Upper lobe of right lung (tissue), 1 donor: ENCODE results near the gene YOD1. TPM values are rescaled to one million over a fixed set of nuclear protein-coding genes. Genes with fewer than 3 reads are reported as not detected.

Experiments used
- ATAC-seq: fragments of 200-7000 bp; cut with Tn5 transposase; one replicate; pipeline ENCODE4 v1.9.1; 2020; ENCODE audit warnings: mild to moderate bottlenecking, moderate library complexity
- DNase-seq: peaks from one replicate; pipeline ENCODE4 v3.0.0-alpha.2; 2020
- H3K27ac ChIP-seq: fragments of 200-600 bp; one replicate; pipeline ENCODE4 v1.8.0; 2022
- H3K27me3 ChIP-seq: fragments of 200-600 bp; one replicate; pipeline ENCODE4 v1.8.0; 2022; ENCODE audit warnings: mild to moderate bottlenecking
- H3K36me3 ChIP-seq: fragments of 200-600 bp; one replicate; pipeline ENCODE4 v1.8.0; 2022
- H3K4me1 ChIP-seq: fragments of 200-600 bp; one replicate; pipeline ENCODE4 v1.8.0; 2022
- H3K4me3 ChIP-seq: fragments of 200-600 bp; one replicate; pipeline ENCODE4 v1.8.0; 2022; ENCODE audit warnings: mild to moderate bottlenecking
- H3K9me3 ChIP-seq: fragments of 200-600 bp; one replicate; pipeline ENCODE4 v1.8.0; 2022
- intact Hi-C: fragments of 100-400 bp; cut with DNase I; formaldehyde crosslinking; loops from one replicate; pipeline ENCODE4 v1.11.0; 2022
- long read RNA-seq: library from polyadenylated mRNA; unstranded; transcript quantifications from one replicate; pipeline ENCODE4 v2.0.0, GENCODE V29; 2021
- total RNA-seq: library from RNA; stranded (reverse); fragmentation: NEBNext Ultra II Directional; extraction: Animal tissue kit (Norgen Biotek cat#: 25700); gene quantifications from one replicate; pipeline ENCODE4 v1.2.1, GENCODE V29; 2021
- TF ChIP-seq, protein P1 (sequence below): fragments of 200-600 bp; IDR thresholded peaks from one replicate; pipeline ENCODE4 v1.8.0; 2022; ENCODE audit warnings: antibody characterized with exemption
- donor health status: DM: no; HTN: yes; CAD: no; lungs with severe emphysema.

YOD1 gene
- total RNA-seq: 7.0 TPM
- long read RNA-seq, full-length matches to known transcripts: 7 of 9 reads
- long read RNA-seq, partial matches to known transcripts: 0 of 9 reads
- long read RNA-seq, other reads (novel, unspliced or antisense): 2 of 9 reads

DNA sequence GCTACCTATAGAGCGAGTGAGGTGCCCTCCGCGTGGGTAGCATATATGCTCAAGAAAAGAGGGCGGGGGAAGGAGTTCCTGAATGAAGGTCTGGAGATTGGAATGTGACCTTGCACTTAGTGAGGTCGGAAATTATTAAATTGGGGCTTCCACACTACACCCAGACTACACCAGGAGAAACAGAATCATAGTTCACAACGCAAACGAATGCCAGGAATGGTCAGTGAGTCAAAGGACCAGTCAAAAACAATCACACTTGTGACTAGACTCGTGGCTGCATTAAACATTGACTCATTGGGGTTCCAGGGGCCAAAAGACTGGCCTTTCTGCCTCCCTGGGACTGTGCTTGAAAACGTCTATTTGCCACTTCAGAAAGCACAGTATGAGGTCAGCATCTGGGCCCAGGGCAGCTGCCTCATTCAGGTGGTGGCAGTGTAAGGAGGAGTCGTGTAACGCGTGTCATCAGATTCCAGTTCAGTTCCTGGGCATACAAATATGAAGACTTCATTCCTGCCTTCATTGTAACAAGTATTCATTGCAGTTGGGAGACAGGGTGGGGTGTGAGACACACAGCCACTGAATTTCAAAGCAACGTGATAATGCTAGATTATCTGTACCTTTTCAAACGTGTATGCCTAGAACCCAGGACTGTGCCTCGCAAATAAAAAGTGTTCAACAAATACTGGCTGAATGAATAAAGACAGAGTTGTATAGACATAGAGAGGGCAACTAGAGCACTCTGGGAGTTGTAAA is at the start of gene YOD1:
TSS of gene YOD1 (minus strand) at position 18 of the 753 bp plus-strand sequence. CDS start 178 bp downstream, outside the sequence.
- intact Hi-C loops: no loop called here

DNA sequence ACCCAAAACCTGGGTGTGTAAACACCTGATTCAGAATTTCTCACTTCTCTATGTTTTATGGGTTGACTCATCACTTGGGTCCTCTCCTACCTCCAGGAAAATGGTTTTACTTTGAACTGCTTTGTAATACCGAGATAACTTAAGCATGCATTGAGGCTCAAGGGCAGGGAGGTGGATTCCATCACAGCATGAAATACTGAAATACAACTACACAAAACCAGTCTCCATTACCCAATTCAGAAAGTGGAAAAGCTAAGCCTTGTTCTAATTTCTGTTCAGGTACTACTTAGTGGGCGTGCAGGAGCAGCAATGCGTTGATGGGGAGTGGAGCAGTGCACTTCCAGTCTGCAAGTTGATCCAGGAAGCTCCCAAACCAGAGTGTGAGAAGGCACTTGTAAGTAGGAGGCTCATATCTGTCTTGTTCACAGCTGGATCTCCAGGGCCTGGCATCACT is 46.9 kb upstream of the YOD1 start:
- ATAC-seq (no peak), DNase-seq (no peak)
- Histone ChIP-seq H3K9me3 (no peaks in the 10 kb centered on the region), H3K4me1 (no peaks in the 10 kb centered on the region), H3K27me3 (no peaks in the 10 kb centered on the region), H3K36me3 (no peaks in the 10 kb centered on the region), H3K27ac (no peak overlapping the region), H3K4me3 (no peak overlapping the region)
- TF ChIP-seq, protein P1, sequence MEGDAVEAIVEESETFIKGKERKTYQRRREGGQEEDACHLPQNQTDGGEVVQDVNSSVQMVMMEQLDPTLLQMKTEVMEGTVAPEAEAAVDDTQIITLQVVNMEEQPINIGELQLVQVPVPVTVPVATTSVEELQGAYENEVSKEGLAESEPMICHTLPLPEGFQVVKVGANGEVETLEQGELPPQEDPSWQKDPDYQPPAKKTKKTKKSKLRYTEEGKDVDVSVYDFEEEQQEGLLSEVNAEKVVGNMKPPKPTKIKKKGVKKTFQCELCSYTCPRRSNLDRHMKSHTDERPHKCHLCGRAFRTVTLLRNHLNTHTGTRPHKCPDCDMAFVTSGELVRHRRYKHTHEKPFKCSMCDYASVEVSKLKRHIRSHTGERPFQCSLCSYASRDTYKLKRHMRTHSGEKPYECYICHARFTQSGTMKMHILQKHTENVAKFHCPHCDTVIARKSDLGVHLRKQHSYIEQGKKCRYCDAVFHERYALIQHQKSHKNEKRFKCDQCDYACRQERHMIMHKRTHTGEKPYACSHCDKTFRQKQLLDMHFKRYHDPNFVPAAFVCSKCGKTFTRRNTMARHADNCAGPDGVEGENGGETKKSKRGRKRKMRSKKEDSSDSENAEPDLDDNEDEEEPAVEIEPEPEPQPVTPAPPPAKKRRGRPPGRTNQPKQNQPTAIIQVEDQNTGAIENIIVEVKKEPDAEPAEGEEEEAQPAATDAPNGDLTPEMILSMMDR: no peak
- intact Hi-C loops: no loop called here

More for the DNA sequence above, at the start of gene YOD1:
- no peak for DNase-seq
- Histone ChIP-seq H3K4me3 (peak within 1 kb of the TSS; percentile 86), H3K27ac (peak within 1 kb of the TSS; percentile 86), H3K4me1 (peaks cover 33% of the 10 kb centered on the region), H3K9me3 (no peaks in the 10 kb centered on the region), H3K27me3 (no peaks in the 10 kb centered on the region), H3K36me3 (peaks cover 27% of the 10 kb centered on the region)
- peak; percentile 19 for ATAC-seq
- TF ChIP-seq, protein P1: no peak

DNA sequence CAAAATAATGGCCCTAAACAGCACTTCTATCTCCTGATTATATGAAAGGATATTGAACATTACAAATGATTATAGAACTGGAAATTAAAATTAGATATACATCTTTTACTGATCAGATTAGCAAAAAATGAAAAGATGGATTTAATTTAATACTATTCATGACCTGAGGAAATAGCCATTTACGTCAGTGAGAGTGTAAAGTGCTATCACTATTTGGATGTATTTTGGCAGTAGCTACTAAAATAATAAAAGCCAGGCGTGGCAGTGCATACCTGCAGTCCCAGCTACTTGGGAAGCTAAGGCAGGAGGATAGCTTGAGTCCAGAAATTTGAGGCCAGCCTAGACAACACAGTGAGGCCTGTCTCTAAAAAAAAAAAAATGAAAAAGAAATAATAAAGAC is 42.9 kb upstream of the YOD1 start:
- no peaks in the 10 kb centered on the region for H3K36me3 ChIP-seq
- no peak overlapping the region for H3K4me3 ChIP-seq
- H3K4me1 ChIP-seq: no peaks in the 10 kb centered on the region
- H3K9me3 ChIP-seq: no peaks in the 10 kb centered on the region
- no peaks in the 10 kb centered on the region for H3K27me3 ChIP-seq
- no peak overlapping the region for H3K27ac ChIP-seq
- TF ChIP-seq, protein P1: no peak
- ATAC-seq (no peak), DNase-seq (no peak)
- intact Hi-C loops: no loop called here

DNA sequence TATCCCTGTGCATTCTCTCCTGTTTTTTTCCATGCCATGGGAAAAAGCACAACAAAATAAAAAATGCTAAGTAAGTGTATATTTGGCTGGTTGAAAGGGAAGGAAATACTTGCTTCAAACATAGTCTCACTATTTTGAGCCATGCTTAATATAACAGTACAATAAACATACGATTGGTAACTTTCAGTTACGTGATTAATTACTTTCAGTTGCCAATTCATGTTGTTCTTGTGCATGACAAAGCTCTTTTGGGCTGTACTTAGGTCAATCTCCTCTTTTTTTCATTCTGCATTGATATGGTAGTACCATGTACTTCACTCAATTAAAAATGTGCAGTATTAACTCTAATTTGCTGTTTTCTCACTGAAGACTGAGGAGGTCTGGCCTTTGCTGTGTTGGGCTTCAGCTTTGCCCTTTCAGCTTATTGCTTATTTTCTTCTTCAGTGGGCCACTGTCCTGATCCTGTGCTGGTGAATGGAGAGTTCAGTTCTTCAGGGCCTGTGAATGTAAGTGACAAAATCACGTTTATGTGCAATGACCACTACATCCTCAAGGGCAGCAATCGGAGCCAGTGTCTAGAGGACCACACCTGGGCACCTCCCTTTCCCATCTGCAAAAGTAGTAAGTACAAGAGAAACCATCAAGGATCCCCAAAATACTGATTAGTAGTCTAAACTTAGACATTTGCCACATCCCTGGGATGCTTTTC is 40.3 kb upstream of the YOD1 start:
- no peaks in the 10 kb centered on the region for H3K4me1 ChIP-seq
- H3K27me3 ChIP-seq: no peaks in the 10 kb centered on the region
- H3K27ac ChIP-seq: no peak overlapping the region
- H3K36me3 ChIP-seq: no peaks in the 10 kb centered on the region
- H3K4me3 ChIP-seq: no peak overlapping the region
- intact Hi-C loops: no loop called here
- ATAC-seq: no peak
- DNase-seq: no peak
- no peaks in the 10 kb centered on the region for H3K9me3 ChIP-seq
- TF ChIP-seq, protein P1: no peak

DNA sequence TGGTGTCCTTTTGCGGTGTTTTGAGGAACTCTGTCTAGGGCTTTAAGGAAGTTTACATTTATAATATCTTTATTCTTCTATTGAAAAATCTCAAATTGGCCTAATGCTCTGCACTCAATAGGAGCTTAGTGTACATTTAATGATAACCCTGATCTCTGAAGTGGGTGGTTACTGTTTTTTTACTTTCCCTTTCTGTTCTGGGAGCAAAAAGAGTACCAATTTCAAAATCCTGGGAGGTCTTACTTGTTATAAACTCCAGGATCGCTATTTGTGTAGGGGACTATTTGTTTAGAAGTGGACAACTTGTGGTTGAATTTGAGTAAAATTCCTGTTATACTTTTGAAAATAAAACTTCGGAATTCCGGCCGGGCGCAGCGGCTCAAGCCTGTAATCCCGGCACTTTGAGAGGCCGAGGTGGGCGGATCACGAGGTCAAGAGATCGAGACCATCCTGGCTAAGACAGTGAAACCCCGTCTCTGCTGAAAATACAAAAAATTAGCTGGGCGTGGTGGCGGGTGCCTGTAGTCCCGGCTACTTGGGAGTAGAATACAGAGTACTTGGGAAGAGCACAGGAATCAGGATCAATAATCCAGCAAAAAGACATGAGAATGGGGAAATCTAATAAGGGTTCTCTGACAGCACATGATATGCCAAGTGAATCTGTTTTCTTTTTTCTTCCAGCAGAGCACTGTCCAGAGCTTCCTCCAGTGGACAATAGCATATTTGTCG is 38.8 kb upstream of the YOD1 start:
- H3K9me3 ChIP-seq: no peaks in the 10 kb centered on the region
- ATAC-seq (no peak), DNase-seq (no peak)
- intact Hi-C loops: loop anchor here (10.0 kb wide), 1 partner anchor 315 kb away; no protein-coding TSS in a partner anchor
- no peaks in the 10 kb centered on the region for H3K27me3 ChIP-seq
- H3K4me1 ChIP-seq: no peaks in the 10 kb centered on the region
- TF ChIP-seq, protein P1: no peak
- H3K36me3 ChIP-seq: no peaks in the 10 kb centered on the region
- H3K4me3 ChIP-seq: no peak overlapping the region
- no peak overlapping the region for H3K27ac ChIP-seq
